OCI-LY7 (cell line): ENCODE measurements around the gene SLC35G2.

Source experiments
- CTCF ChIP-seq: fragments of 200-600 bp; sonication (generic); conservative IDR thresholded peaks from 2 replicates; pipeline ENCODE4 v1.5.1; 2014; ENCODE audit warnings: mild to moderate bottlenecking, antibody characterized with exemption, low read length, moderate library complexity, mixed read lengths
- EZH2phosphoT487 ChIP-seq: fragments of 200-600 bp; sonication (generic); IDR thresholded peaks from 2 replicates; pipeline ENCODE4 v1.6.1; 2018; ENCODE audit warnings: low read depth, borderline replicate concordance, mild to moderate bottlenecking, mixed run types, antibody characterized with exemption, low read length, moderate library complexity, mixed read lengths

GRCh38 chr3:136836511-136837156, 17.7 kb downstream of the SLC35G2 start:
- no peak for TF ChIP-seq CTCF
- TF ChIP-seq EZH2phosphoT487, result no peak
